ENCODE measurements around the gene CACNG8. TPM values are rescaled to one million over a fixed set of nuclear protein-coding genes. Genes with fewer than 3 reads are reported as not detected.

Gene CACNG8
- total RNA-seq, 1 experiment from 2014 or later: 12.5 TPM

DNA sequence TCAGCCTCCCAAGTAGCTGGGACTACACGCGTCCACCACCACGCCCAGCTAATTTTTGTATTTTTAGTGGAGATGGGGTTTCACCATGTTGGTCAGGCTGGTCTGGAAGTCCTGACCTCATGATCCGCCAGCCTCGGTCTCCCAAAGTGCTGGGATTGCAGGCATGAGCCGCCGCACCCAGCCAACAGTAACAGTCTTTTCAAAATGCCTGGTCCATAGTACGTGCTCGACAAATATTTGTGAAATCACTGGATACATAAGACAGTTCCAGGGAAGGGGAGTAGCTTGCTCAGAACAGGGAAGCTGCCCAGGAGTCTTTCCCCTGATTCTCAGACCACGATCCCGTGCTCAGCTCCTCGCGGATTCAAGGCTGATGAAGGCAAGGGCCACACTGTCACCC lies 59.2 kb downstream of the CACNG8 start:
- POLR2A ChIA-PET: no interaction called here
- Mint-ChIP-seq H3K36me3 (0 out of 2 replicates have a peak, but pooled peaks cover 2% of the 10 kb centered on the region), H3K4me3 (no peak overlapping the region), H3K27me3 (ENCODE audit: low read depth) (peaks cover 25% of the 10 kb centered on the region), H3K4me1 (peaks cover 14% of the 10 kb centered on the region), H3K27ac (no peak overlapping the region), H3K9me3 (peaks cover 7% of the 10 kb centered on the region; the same call in 1 of the 2 replicates)
- CTCF ChIA-PET: interaction anchor here (0.6 to 4.8 kb wide), 3 partner anchors 18 to 213 kb away, joined by 3 to 54 read pairs (median 4); no protein-coding TSS in a partner anchor
- ATAC-seq (no peak), DNase-seq (ENCODE audit: low spot score) (no peak)
- TF ChIP-seq ELF4 (CRISPR knock-in tag; IDR thresholded peaks at IDR 0.05; ENCODE audit: low read depth): no peak
- no peak for TF ChIP-seq ZNF121 (CRISPR knock-in tag; IDR thresholded peaks at IDR 0.05)
- TF ChIP-seq, protein P1, sequence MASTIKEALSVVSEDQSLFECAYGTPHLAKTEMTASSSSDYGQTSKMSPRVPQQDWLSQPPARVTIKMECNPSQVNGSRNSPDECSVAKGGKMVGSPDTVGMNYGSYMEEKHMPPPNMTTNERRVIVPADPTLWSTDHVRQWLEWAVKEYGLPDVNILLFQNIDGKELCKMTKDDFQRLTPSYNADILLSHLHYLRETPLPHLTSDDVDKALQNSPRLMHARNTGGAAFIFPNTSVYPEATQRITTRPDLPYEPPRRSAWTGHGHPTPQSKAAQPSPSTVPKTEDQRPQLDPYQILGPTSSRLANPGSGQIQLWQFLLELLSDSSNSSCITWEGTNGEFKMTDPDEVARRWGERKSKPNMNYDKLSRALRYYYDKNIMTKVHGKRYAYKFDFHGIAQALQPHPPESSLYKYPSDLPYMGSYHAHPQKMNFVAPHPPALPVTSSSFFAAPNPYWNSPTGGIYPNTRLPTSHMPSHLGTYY (CRISPR knock-in tag; IDR thresholded peaks at IDR 0.05): no peak
- TF ChIP-seq RORB (CRISPR knock-in tag; IDR thresholded peaks at IDR 0.05): no peak
- TF ChIP-seq ATF3 (CRISPR knock-in tag; conservative IDR thresholded peaks at IDR 0.05): no peak
- TF ChIP-seq, protein P2, sequence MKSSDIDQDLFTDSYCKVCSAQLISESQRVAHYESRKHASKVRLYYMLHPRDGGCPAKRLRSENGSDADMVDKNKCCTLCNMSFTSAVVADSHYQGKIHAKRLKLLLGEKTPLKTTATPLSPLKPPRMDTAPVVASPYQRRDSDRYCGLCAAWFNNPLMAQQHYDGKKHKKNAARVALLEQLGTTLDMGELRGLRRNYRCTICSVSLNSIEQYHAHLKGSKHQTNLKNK (CRISPR knock-in tag; IDR thresholded peaks at IDR 0.05): no peak
- no peak for TF ChIP-seq AR (CRISPR knock-in tag; IDR thresholded peaks at IDR 0.05)
- no peak for TF ChIP-seq ESRRA (CRISPR knock-in tag; IDR thresholded peaks at IDR 0.05; ENCODE audit: borderline replicate concordance)
- no peak for TF ChIP-seq ZNF423 (CRISPR knock-in tag; IDR thresholded peaks at IDR 0.05)
- no peak for TF ChIP-seq ZNF671 (CRISPR knock-in tag; IDR thresholded peaks at IDR 0.05)
- TF ChIP-seq GABPB1 (CRISPR knock-in tag; IDR thresholded peaks at IDR 0.05): no peak
- TF ChIP-seq, protein P3, sequence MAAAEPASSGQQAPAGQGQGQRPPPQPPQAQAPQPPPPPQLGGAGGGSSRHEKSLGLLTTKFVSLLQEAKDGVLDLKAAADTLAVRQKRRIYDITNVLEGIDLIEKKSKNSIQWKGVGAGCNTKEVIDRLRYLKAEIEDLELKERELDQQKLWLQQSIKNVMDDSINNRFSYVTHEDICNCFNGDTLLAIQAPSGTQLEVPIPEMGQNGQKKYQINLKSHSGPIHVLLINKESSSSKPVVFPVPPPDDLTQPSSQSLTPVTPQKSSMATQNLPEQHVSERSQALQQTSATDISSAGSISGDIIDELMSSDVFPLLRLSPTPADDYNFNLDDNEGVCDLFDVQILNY (CRISPR knock-in tag; IDR thresholded peaks at IDR 0.05): no peak
- no peak for TF ChIP-seq CTCF (IDR thresholded peaks at IDR 0.05)

GRCh38 chr19:54023191-54023590 lies 60.5 kb downstream of the CACNG8 start:
- CTCF ChIA-PET: interaction anchor here (0.6 to 4.8 kb wide), 46 partner anchors 8 to 428 kb away, joined by 3 to 54 read pairs (median 7); partner anchors contain the start of genes CACNG6, MYADM, PRKCG and PRPF31
- Mint-ChIP-seq H3K4me1 (peaks cover 14% of the 10 kb centered on the region), H3K27me3 (ENCODE audit: low read depth) (peaks cover 14% of the 10 kb centered on the region), H3K36me3 (0 out of 2 replicates have a peak, but pooled peaks cover 2% of the 10 kb centered on the region), H3K9me3 (no peaks in the 10 kb centered on the region), H3K4me3 (no peak overlapping the region), H3K27ac (no peak overlapping the region)
- no peak for DNase-seq (ENCODE audit: low spot score)
- POLR2A ChIA-PET: interaction anchor here (1.2 to 1.6 kb wide), 5 partner anchors 35 to 155 kb away, joined by 3 to 11 read pairs (median 6); partner anchors contain the start of gene MYADM
- no peak for ATAC-seq
- no peak for TF ChIP-seq GRHL2 (CRISPR knock-in tag; IDR thresholded peaks at IDR 0.05; ENCODE audit: insufficient replicate concordance, severe bottlenecking)
- no peak for TF ChIP-seq ZNF232 (CRISPR knock-in tag; IDR thresholded peaks at IDR 0.05)
- TF ChIP-seq, protein P4, sequence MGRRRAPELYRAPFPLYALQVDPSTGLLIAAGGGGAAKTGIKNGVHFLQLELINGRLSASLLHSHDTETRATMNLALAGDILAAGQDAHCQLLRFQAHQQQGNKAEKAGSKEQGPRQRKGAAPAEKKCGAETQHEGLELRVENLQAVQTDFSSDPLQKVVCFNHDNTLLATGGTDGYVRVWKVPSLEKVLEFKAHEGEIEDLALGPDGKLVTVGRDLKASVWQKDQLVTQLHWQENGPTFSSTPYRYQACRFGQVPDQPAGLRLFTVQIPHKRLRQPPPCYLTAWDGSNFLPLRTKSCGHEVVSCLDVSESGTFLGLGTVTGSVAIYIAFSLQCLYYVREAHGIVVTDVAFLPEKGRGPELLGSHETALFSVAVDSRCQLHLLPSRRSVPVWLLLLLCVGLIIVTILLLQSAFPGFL (CRISPR knock-in tag; IDR thresholded peaks at IDR 0.05; ENCODE audit: borderline replicate concordance): no peak
- TF ChIP-seq KAT7 (CRISPR knock-in tag; IDR thresholded peaks at IDR 0.05; ENCODE audit: borderline replicate concordance): no peak
- TF ChIP-seq ZNF281 (CRISPR knock-in tag; IDR thresholded peaks at IDR 0.05): no peak
- no peak for TF ChIP-seq RELA (CRISPR knock-in tag; IDR thresholded peaks at IDR 0.05; ENCODE audit: borderline replicate concordance)
- TF ChIP-seq TEAD1 (CRISPR knock-in tag; IDR thresholded peaks at IDR 0.05): no peak
- no peak for TF ChIP-seq ZSCAN18 (CRISPR knock-in tag; IDR thresholded peaks at IDR 0.05)

Data from WTC11 (cell line).